Heart left ventricle (tissue), 16 donors: ENCODE results near the gene DNM3. TPM values are rescaled to one million over a fixed set of nuclear protein-coding genes. Genes with fewer than 3 reads are reported as not detected.
"Not testable (repeated sequence)": the region's sequence is repeated elsewhere in the genome, so short reads cannot be mapped to it uniquely, and the experiment has no call there.

Experiments
- ATAC-seq, 4 donors: fragments of 200-7000 bp; cut with Tn5 transposase; one replicate each; pipeline ENCODE4 v1.9.1; 2020 to 2022; ENCODE audit warnings: moderate library complexity in 4 of 4, mild to moderate bottlenecking in 3 of 4, moderate number of reproducible peaks in 1 of 4
- DNase-seq, 5 donors: peaks; one replicate each; pipeline ENCODE4 v3.0.0-alpha.2; 2020
- H3K27ac ChIP-seq, 12 donors: fragments of 200-600 bp; sonication (generic) in 4 of 12; one replicate each; pipeline versions ENCODE4 v1.5.0 to v1.8.0; 2016 to 2022; ENCODE audit warnings: mild to moderate bottlenecking in 2 of 12
- H3K27me3 ChIP-seq, 9 donors: fragments of 200-600 bp; sonication (generic) in 2 of 9; one replicate each; pipeline versions ENCODE4 v1.5.1 to v1.8.0; 2016 to 2022; ENCODE audit warnings: mild to moderate bottlenecking in 3 of 9
- H3K36me3 ChIP-seq, 9 donors: fragments of 200-600 bp; sonication (generic) in 2 of 9; one replicate each; pipeline versions ENCODE4 v1.5.0 to v1.8.0; 2018 to 2022; ENCODE audit warnings: mild to moderate bottlenecking in 2 of 9
- H3K4me1 ChIP-seq, 12 donors: fragments of 200-600 bp; sonication (generic) in 4 of 12; one replicate each; pipeline versions ENCODE4 v1.5.0 to v1.8.0; 2016 to 2022; ENCODE audit warnings: mild to moderate bottlenecking in 3 of 12
- H3K4me3 ChIP-seq, 12 donors: fragments of 200-600 bp; sonication (generic) in 4 of 12; one replicate each; pipeline versions ENCODE4 v1.5.0 to v1.8.0; 2017 to 2022; ENCODE audit warnings: mild to moderate bottlenecking in 9 of 12, moderate library complexity in 4 of 12
- H3K9me3 ChIP-seq, 12 donors: fragments of 200-600 bp; sonication (generic) in 4 of 12; one replicate each; pipeline versions ENCODE4 v1.5.0 to v1.8.0; 2016 to 2022; ENCODE audit warnings: mild to moderate bottlenecking in 1 of 12
- CTCF ChIP-seq, 12 donors: fragments of 200-600 bp; sonication (generic) in 4 of 12; IDR thresholded peaks; one replicate each; pipeline versions ENCODE4 v1.5.0 to v1.8.0; 2018 to 2022; ENCODE audit warnings: antibody characterized with exemption in 12 of 12, mild to moderate bottlenecking in 5 of 12
- POLR2A ChIP-seq, 2 donors: fragments of 450-650 bp; IDR thresholded peaks; one replicate each; pipeline ENCODE4 v1.6.1; 2017; ENCODE audit warnings: antibody characterized with exemption in 2 of 2, mild to moderate bottlenecking in 2 of 2, moderate library complexity in 2 of 2
- WGBS, 4 donors: extraction: QIAGEN DNeasy Blood & Tissue Kit in 2 of 4; methylation state at CpG; one replicate each; pipeline versions ENCODE4 v1.1.5 to v1.1.7; 2013 to 2018; 5-methylcytosine and 5-hydroxymethylcytosine counted together
- intact Hi-C, 10 donors: fragments of 100-400 bp; cut with DNase I; formaldehyde crosslinking; loops; one replicate each; pipeline versions ENCODE4 v1.11.1 to v1.14.2; 2022
- polyA plus RNA-seq, 2 donors: library from polyadenylated mRNA; stranded (reverse); fragments of 200-250 nt; gene quantifications; one replicate each; pipeline ENCODE4 v1.2.3, GENCODE V29; 2013
- total RNA-seq, 9 donors: library from RNA; depleted of rRNA in 2 of 9; stranded (reverse); fragments of >200 nt in 2 of 9; fragmentation: NEBNext Ultra II Directional in 3 of 9; extraction: Animal tissue kit (Norgen Biotek cat#: 25700) in 3 of 9; gene quantifications; one replicate each; pipeline versions ENCODE4 v1.1.0 to v1.2.4, GENCODE V29; 2016 to 2023
- donor health status: ischemic (EF 13 %, LVEDD 7.1; RV severe dilation, severe dysfunction).
- donor health status: healthy with polysubstance abuse.
- donor health status: DM: no; HTN: yes; CAD: no.
- donor health status: DM: no; HTN: no; CAD: no.
- donor health status: ischemic (EF 25% LVEDD 6.9; RV normal size, moderate dysfunction).
- donor health status: ischemic (EF 25% LVEDD 5.7; RV mildly dilated, moderate dysfunction).
- donor health status: healthy.
- donor health status: DM: yes; HTN: yes; CAD: no.
- donor health status: ischemic (EF 35%, LVEDD 5.7; RV mildly dilated, moderate dysfunction).
- donor health status: nonischemic (EF 11% LVEDD 7.7; RV severe dilation, severe dysfunction).
- donor health status: DM: yes; HTN: yes; CAD: no.
- donor health status: PGD.
- donor health status: ischemic (EF 29% LVEDD 5.4; RV normal size, mild dysfunction).
- donor health status: nonischemic (EF 23%, LVEDD 6.1; RV moderate dilation, normal function).

DNM3 gene
- total and polyA plus RNA-seq, 11 donors = 0.44 to 3.9 (median 1.9) TPM

- intact Hi-C loops = loop anchor here in 3 of 10 donors (5.0 to 10.0 kb wide), 2 partner anchors 421 to 438 kb away; partner anchors contain the start of gene PIGC (in 2 of the 3)
- no peak for ATAC-seq
- H3K27ac ChIP-seq = no peak overlapping the region
- no peak for DNase-seq
- no peaks in the 10 kb centered on the region for H3K27me3 ChIP-seq
- H3K4me3 ChIP-seq = no peak overlapping the region
- no peaks in the 10 kb centered on the region for H3K4me1 ChIP-seq
- no peaks in the 10 kb centered on the region for H3K36me3 ChIP-seq
- no peak for TF ChIP-seq CTCF (IDR thresholded peaks at IDR 0.05)
- TF ChIP-seq POLR2A (IDR thresholded peaks at IDR 0.05) = no peak
- peaks cover 0 to 21% (median 6%) of the 10 kb centered on the region in 12 donors for H3K9me3 ChIP-seq
Measured at GRCh38 chr1:172006660-172007059, 165.4 kb downstream of the DNM3 start.

- Histone ChIP-seq H3K27me3 (no peaks in the 10 kb centered on the region), H3K4me1 (no peaks in the 10 kb centered on the region), H3K9me3 (peaks cover 0 to 38% (median 0%) of the 10 kb centered on the region in 12 donors), H3K4me3 (no peak overlapping the region), H3K27ac (no peak overlapping the region), H3K36me3 (no peaks in the 10 kb centered on the region)
- ATAC-seq = no peak
- intact Hi-C loops = no loop called here
- WGBS, 4 donors = 59 to 90% (median 82%) methylated on average over 1 of the region's 1 CpG
- DNase-seq = no peak
- TF ChIP-seq POLR2A (IDR thresholded peaks at IDR 0.05) (no peak), CTCF (IDR thresholded peaks at IDR 0.05) (no peak)
Measured at GRCh38 chr1:172018727-172019311, 177.5 kb downstream of the DNM3 start.

GRCh38 chr1:172019976-172020375 lies 178.7 kb downstream of the DNM3 start:
- Histone ChIP-seq H3K9me3 (peaks cover 0 to 31% (median 0%) of the 10 kb centered on the region in 12 donors), H3K36me3 (no peaks in the 10 kb centered on the region), H3K27ac (no peak overlapping the region), H3K4me3 (no peak overlapping the region), H3K4me1 (no peaks in the 10 kb centered on the region), H3K27me3 (no peaks in the 10 kb centered on the region)
- ATAC-seq = no peak
- DNase-seq = no peak
- intact Hi-C loops = no loop called here
- no peak for TF ChIP-seq POLR2A (IDR thresholded peaks at IDR 0.05)
- TF ChIP-seq CTCF (IDR thresholded peaks at IDR 0.05) = no peak
- 87 to 94% (median 91%) methylated on average over 3 of the region's 3 CpGs for WGBS, 4 donors

- H3K27ac ChIP-seq = no peak overlapping the region
- ATAC-seq (no peak), DNase-seq (peak in 1 of 5 donors; percentile 21)
- H3K4me1 ChIP-seq = no peaks in the 10 kb centered on the region
- 84 to 88% (median 86%) methylated on average over 4 to 5 of the region's 5 CpGs for WGBS, 4 donors
- H3K27me3 ChIP-seq = no peaks in the 10 kb centered on the region
- H3K36me3 ChIP-seq = no peaks in the 10 kb centered on the region
- H3K9me3 ChIP-seq = no peaks in the 10 kb centered on the region
- no peak overlapping the region for H3K4me3 ChIP-seq
- intact Hi-C loops = no loop called here
- TF ChIP-seq CTCF (IDR thresholded peaks at IDR 0.05) (no peak), POLR2A (IDR thresholded peaks at IDR 0.05) (no peak)
Measured at GRCh38 chr1:172024516-172024915, 183.2 kb downstream of the DNM3 start.

GRCh38 chr1:172024944-172025738 lies 183.8 kb downstream of the DNM3 start:
- H3K36me3 ChIP-seq, H3K9me3 ChIP-seq, ATAC-seq, H3K4me3 ChIP-seq, H3K27me3 ChIP-seq, H3K27ac ChIP-seq, H3K4me1 ChIP-seq, intact Hi-C loops: not testable (repeated sequence)
- peak in 1 of 5 donors; percentile 40 for DNase-seq
- 72 to 76% (median 75%) methylated on average over 11 to 13 of the region's 13 CpGs for WGBS, 4 donors
